GM18873 (cell line): ENCODE measurements around the gene HSPA1B.
"Not testable (repeated sequence)": the region's sequence is repeated elsewhere in the genome, so short reads cannot be mapped to it uniquely, and the experiment has no call there.

ENCODE experiments used
- ATAC-seq: cut with Tn5 transposase; IDR thresholded peaks from one replicate; pipeline ENCODE4 v1.9.1; 2021; ENCODE audit warnings: mild to moderate bottlenecking, moderate library complexity, moderate number of reproducible peaks; ENCODE audit not compliant: unreplicated experiment, low FRiP score

The HSPA1B gene

DNA sequence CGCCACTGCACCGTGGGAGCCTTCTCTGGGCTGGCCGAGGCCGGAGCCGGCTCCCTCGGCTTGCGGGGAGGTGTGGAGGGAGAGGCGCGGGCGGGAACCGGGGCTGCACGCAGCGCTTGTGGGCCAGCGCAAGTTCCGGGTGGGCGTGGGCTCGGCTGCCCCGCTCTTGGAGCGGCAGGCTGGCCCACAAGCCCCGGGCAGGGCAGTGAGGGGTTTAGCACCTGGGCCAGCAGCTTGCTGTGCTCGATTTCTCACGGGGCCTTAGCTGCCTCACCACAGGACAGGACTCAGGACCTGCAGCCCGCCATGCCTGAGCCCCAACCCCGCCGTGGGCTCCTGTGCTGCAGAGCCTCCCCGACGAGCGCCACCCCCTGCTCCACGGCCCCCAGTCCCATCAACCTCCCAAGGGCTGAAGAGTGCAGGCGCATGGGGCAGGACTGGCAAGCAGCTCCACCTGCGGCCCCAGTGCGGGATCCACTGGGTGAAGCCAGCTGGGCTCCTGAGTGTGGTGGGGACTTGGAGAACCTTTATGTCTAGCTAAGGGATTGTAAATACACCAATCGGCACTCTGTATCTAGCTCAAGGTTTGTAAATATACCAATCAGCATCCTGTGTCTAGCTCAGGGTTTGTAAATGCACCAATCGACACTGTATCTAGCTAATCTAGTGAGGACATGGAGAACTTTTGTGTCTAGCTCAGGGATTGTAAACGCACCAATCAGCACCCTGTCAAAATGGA is 24.6 kb downstream of the HSPA1B start:
- not testable (repeated sequence) for ATAC-seq

- ATAC-seq = not testable (repeated sequence)
Observed at GRCh38 chr6:31857774-31858173, 30.2 kb downstream of the HSPA1B start.

- no peak for ATAC-seq
Observed at GRCh38 chr6:31858707-31859106, 31.2 kb downstream of the HSPA1B start.

GRCh38 chr6:31859923-31860322 is 32.4 kb downstream of the HSPA1B start:
- no peak for ATAC-seq

- no peak for ATAC-seq
Observed at GRCh38 chr6:31860349-31860748, 32.8 kb downstream of the HSPA1B start.

- ATAC-seq = no peak
Observed at GRCh38 chr6:31861150-31861549, 33.6 kb downstream of the HSPA1B start.

- ATAC-seq = no peak
Observed at GRCh38 chr6:31861919-31862343, 34.4 kb downstream of the HSPA1B start.

- peak; percentile 88 for ATAC-seq
Observed at GRCh38 chr6:31862344-31863235, 35.1 kb downstream of the HSPA1B start, which contains the start of gene NEU1. Gene NEU1, minus strand, starts transcription at chr6:31862821. Its CDS starts 45 bp downstream, at chr6:31862776.

DNA sequence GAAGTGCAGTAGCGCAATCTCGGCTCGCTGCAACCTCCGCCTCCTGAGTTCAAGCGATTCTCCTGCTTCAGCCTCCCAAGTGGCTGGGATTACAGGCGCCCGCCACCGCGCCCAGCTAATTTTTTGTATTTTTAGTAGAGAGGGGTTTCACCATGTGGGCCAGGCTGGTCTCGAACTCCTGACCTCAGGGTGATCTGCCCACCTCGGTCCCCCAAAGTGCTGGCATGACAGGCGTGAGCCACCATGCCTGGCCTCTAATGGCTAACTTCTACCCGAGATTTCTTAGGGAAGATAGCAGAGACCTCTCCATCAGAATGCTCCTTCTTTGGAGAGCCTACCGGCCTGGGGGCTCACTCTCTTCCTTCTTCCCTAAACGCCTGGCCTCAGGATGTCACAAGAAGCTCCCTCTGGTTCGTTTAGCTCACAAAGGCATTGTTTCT is 36.6 kb downstream of the HSPA1B start:
- ATAC-seq = not testable (repeated sequence)

- ATAC-seq = no peak
Observed at GRCh38 chr6:31864818-31865204, 37.3 kb downstream of the HSPA1B start.

DNA sequence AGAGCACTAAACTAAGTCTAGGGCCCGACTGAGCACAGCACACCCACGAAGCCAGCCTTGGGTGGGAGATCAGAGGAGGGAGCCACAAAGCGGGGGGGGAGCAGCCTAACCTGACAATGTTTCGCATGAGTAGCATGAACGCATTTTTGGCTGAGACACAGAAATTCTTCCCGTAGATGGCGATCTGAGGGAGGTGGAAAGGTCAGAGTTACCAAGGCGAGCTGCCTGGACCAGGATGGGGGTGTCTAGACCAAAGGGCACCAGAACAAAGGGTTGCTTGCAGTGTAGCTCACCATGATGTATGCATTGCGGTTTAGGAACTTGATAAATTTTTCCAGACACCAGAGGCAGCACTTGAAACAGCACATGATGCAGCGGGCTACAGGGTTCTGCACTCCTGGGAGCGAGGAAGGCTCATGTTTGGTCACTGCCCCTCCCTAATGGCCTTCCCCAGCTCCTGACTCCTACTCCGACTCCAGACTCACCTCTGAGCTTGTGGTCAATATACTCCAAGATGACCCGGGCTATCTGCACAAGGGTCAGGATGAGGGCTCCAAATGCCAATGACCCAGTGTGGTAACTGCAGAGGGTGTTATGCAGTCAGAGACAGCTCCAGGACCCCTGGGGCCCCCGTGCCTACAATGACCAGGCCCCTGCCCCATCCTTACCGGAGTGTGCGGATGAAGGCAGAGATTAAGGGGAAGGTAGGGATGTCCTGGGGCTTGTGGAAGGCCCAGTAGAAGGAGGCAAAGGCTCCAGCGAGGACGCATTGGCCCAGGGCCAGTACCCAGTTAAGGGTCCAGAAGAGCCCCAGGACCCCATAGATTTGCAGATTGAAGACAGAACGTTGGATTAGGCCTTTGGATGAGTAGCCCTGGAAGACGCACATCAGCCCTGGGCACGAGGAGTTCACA is 37.9 kb downstream of the HSPA1B start:
- ATAC-seq = no peak

DNA sequence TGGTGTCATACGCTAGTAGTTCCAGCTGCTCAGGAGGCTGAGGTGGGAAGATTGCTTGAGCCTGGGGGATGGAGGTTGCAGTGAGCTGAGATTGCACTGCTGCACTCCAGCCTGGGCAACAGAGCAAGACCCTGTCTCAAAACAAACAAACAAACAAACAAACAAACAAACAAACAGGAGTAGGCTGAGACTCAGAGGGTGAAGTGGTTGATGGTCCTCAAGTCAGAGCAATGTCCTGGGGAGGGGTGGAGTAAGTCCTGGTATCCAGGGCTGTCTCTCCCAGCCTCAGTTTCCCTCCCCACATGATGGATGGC is 41.1 kb downstream of the HSPA1B start:
- ATAC-seq = not testable (repeated sequence)

DNA sequence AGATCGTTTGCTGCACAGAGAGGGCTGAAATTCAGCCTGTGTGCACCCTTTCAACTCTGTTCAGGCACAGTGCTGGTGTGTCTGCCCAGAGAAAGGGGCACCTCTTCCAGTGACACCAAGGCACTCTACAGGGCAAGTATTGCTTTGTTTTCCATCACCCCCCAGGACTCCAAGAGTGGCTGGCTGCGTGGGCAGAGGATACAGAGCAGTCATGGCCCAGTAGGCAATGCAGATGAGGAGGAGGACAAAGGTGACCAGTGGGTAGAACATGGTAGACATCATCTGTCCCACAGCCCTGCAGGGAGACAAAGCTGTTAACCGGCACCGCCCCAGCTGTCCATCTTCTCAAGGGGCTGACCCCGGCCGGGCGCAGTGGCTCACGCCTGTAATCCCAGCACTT is 41.8 kb downstream of the HSPA1B start:
- no peak for ATAC-seq

DNA sequence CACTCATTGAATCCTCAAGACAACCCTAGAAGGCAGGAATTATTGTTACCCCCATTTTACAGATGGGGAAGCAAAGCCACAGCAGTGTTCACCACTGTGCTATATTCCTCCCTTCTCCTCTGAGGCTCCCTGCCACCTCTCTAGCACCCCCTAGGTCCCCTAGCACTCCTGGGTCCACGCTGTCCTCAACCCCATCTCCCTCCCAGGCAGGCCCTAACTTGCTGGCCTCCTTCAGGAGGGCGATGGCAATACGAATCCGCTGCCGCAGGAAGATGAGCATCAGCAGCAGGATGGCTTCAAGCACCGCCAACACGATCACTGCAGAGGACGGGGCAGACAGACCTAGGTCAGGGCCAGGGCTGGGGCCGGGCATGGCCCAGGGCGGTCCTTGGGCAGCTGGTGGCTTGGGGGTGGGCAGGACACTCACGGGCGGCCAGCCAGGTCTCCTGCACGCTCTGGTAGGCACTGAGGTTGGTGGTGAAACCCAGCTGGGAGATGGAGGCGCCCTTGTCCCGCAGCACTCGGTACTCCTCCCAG is 42.9 kb downstream of the HSPA1B start:
- no peak for ATAC-seq

GRCh38 chr6:31871046-31871659 is 43.6 kb downstream of the HSPA1B start:
- ATAC-seq = no peak

GRCh38 chr6:31874084-31874670 is 46.6 kb downstream of the HSPA1B start:
- ATAC-seq = no peak

GRCh38 chr6:31874836-31875572 is 47.5 kb downstream of the HSPA1B start:
- no peak for ATAC-seq

- ATAC-seq = no peak
Observed at GRCh38 chr6:31875877-31876276, 48.3 kb downstream of the HSPA1B start.

GRCh38 chr6:31876357-31876756 is 48.8 kb downstream of the HSPA1B start:
- ATAC-seq = no peak
